Endothelial cell of umbilical vein (primary cell): Measurements from ENCODE around the gene ST6GAL1.

Source experiments
- CTCF ChIP-seq, 2 donors: IDR thresholded peaks; 1 replicate in 1 of 2; 2 replicates in 1 of 2; pipeline ENCODE4 v1.5.1; 2011; ENCODE audit warnings: low read length in 2 of 2, mild to moderate bottlenecking in 2 of 2, moderate library complexity in 2 of 2, control low read depth in 1 of 2, inconsistent platforms in 1 of 2, low read depth in 1 of 2; ENCODE audit not compliant: insufficient read depth in 1 of 2; ENCODE audit errors: extremely low read depth in 1 of 2
- EZH2 ChIP-seq: IDR thresholded peaks from 2 replicates; pipeline ENCODE4 v1.6.1; 2012; ENCODE audit warnings: borderline replicate concordance, low read depth, mild to moderate bottlenecking, moderate library complexity, low read length, inconsistent platforms; ENCODE audit not compliant: severe bottlenecking
- FOS ChIP-seq: IDR thresholded peaks from 2 replicates; pipeline ENCODE4 v1.6.1; 2011; ENCODE audit warnings: mild to moderate bottlenecking, low read length, moderate library complexity, borderline replicate concordance; ENCODE audit not compliant: insufficient read depth
- MYC ChIP-seq: IDR thresholded peaks from one replicate; pipeline ENCODE4 v1.6.1; 2011; ENCODE audit warnings: mild to moderate bottlenecking, low read depth, low read length
- POLR2A ChIP-seq: IDR thresholded peaks from 2 replicates; pipeline ENCODE4 v1.6.1; 2012; ENCODE audit warnings: low read depth, mild to moderate bottlenecking, control low read depth, low read length
- POLR2AphosphoS5 ChIP-seq: IDR thresholded peaks from 2 replicates; pipeline ENCODE4 v1.6.1; 2012; ENCODE audit warnings: low read depth, mild to moderate bottlenecking, control low read depth, low read length, moderate library complexity; ENCODE audit not compliant: insufficient read depth
- TF ChIP-seq, protein P1 (sequence below): IDR thresholded peaks from 2 replicates; pipeline ENCODE4 v1.6.1; 2011; ENCODE audit not compliant: insufficient read depth, insufficient read length

DNA sequence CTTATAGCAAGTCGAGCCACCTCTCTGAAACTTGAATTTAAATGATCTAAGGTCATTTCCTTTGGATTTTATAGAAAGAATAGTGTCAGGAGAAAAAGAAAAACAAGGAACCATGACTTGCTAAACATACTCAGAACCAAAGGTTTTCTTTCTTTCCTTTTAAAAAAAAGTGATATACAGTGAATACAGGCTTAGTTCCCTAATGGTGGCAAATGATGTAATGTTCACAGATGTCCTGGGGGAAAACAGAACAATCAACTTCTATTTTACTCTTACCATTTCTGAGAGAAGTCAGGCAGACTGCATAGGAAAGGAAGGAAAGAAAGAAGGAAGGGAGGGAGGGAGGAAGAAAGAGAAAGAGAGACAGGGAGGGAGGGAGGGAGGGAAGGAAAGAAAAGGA lies 56.5 kb downstream of the ST6GAL1 start:
- TF ChIP-seq POLR2AphosphoS5 = no peak
- no peak for TF ChIP-seq CTCF (IDR thresholded peaks at IDR 0.05; ENCODE audit: extremely low read depth in 1 of 2, insufficient read depth in 1 of 2, low read depth in 1 of 2, low read length in 2 of 2)
- TF ChIP-seq POLR2A = no peak
- no peak for TF ChIP-seq MYC
- TF ChIP-seq EZH2 = no peak
- no peak for TF ChIP-seq FOS
- TF ChIP-seq, protein P1, sequence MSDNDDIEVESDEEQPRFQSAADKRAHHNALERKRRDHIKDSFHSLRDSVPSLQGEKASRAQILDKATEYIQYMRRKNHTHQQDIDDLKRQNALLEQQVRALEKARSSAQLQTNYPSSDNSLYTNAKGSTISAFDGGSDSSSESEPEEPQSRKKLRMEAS = no peak
